Measurements from ENCODE around the gene DRD4. TPM values are rescaled to one million over a fixed set of nuclear protein-coding genes. Genes with fewer than 3 reads are reported as not detected.
A peak's percentile ranks its signal among the peaks of the same experiment; 100 is the strongest.

The DRD4 gene
- total and polyA plus RNA-seq, 2 of the 13 experiments (the other 11 are each of a cell fraction or from before 2014, with no cell fraction given): 0.09 to 0.13 TPM

GRCh38 chr11:587978-588380 lies 49.1 kb upstream of the DRD4 start (continued):
- TF ChIP-seq CBX5 (CRISPR knock-in tag; IDR thresholded peaks at IDR 0.05; ENCODE audit: borderline replicate concordance): peak; percentile 87; the same call in 1 of the 2 replicates
- no peak for TF ChIP-seq SIN3B (IDR thresholded peaks at IDR 0.05; ENCODE audit: low read length)
- TF ChIP-seq HDAC1 (CRISPR knock-in tag; IDR thresholded peaks at IDR 0.05): peak; percentile 80
- 0 out of 2 replicates have a peak, but pooled peaks have one; percentile 60 for TF ChIP-seq TRAFD1 (CRISPR knock-in tag; IDR thresholded peaks at IDR 0.05; ENCODE audit: borderline replicate concordance)
- TF ChIP-seq POLR2A (IDR thresholded peaks at IDR 0.05; ENCODE audit: insufficient read depth in 1 of 2, low read depth in 2 of 2, low read length in 2 of 2): 0 out of 4 replicates have a peak, but pooled peaks of 1 of the 2 experiments have one; percentile 21
- TF ChIP-seq GATAD1 (CRISPR knock-in tag; IDR thresholded peaks at IDR 0.05): peak; percentile 65
- TF ChIP-seq SIN3A (IDR thresholded peaks at IDR 0.05; ENCODE audit: borderline replicate concordance, low read depth, low read length): peak; percentile 40; the same call in 1 of the 2 replicates
- TF ChIP-seq ZNF614 (CRISPR knock-in tag; IDR thresholded peaks at IDR 0.05; ENCODE audit: borderline replicate concordance): 0 out of 2 replicates have a peak, but pooled peaks have one; percentile 54
- TF ChIP-seq MAFG (CRISPR knock-in tag; IDR thresholded peaks at IDR 0.05): no peak
- TF ChIP-seq, protein P1, sequence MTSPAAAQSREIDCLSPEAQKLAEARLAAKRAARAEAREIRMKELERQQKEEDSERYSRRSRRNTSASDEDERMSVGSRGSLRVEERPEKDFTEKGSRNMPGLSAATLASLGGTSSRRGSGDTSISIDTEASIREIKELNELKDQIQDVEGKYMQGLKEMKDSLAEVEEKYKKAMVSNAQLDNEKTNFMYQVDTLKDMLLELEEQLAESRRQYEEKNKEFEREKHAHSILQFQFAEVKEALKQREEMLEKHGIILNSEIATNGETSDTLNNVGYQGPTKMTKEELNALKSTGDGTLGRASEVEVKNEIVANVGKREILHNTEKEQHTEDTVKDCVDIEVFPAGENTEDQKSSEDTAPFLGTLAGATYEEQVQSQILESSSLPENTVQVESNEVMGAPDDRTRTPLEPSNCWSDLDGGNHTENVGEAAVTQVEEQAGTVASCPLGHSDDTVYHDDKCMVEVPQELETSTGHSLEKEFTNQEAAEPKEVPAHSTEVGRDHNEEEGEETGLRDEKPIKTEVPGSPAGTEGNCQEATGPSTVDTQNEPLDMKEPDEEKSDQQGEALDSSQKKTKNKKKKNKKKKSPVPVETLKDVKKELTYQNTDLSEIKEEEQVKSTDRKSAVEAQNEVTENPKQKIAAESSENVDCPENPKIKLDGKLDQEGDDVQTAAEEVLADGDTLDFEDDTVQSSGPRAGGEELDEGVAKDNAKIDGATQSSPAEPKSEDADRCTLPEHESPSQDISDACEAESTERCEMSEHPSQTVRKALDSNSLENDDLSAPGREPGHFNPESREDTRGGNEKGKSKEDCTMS (CRISPR knock-in tag; conservative IDR thresholded peaks at IDR 0.05): no peak
- TF ChIP-seq MLXIP (CRISPR knock-in tag; IDR thresholded peaks at IDR 0.05; ENCODE audit: borderline replicate concordance): no peak
- TF ChIP-seq ZNF589 (CRISPR knock-in tag; conservative IDR thresholded peaks at IDR 0.05): no peak
- TF ChIP-seq, protein P2, sequence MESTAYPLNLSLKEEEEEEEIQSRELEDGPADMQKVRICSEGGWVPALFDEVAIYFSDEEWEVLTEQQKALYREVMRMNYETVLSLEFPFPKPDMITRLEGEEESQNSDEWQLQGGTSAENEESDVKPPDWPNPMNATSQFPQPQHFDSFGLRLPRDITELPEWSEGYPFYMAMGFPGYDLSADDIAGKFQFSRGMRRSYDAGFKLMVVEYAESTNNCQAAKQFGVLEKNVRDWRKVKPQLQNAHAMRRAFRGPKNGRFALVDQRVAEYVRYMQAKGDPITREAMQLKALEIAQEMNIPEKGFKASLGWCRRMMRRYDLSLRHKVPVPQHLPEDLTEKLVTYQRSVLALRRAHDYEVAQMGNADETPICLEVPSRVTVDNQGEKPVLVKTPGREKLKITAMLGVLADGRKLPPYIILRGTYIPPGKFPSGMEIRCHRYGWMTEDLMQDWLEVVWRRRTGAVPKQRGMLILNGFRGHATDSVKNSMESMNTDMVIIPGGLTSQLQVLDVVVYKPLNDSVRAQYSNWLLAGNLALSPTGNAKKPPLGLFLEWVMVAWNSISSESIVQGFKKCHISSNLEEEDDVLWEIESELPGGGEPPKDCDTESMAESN (CRISPR knock-in tag; conservative IDR thresholded peaks at IDR 0.05): no peak
- no peak for TF ChIP-seq ZBTB46 (CRISPR knock-in tag; IDR thresholded peaks at IDR 0.05; ENCODE audit: borderline replicate concordance)
- TF ChIP-seq CBX2 (IDR thresholded peaks at IDR 0.05; ENCODE audit: low read depth, low read length): no peak
- no peak for TF ChIP-seq CBX2 (CRISPR knock-in tag; IDR thresholded peaks at IDR 0.05; ENCODE audit: low read depth)
- TF ChIP-seq ZNF17 (CRISPR knock-in tag; IDR thresholded peaks at IDR 0.05): no peak
- no peak for TF ChIP-seq PLSCR1 (CRISPR knock-in tag; IDR thresholded peaks at IDR 0.05; ENCODE audit: borderline replicate concordance)
- TF ChIP-seq MED1 (CRISPR knock-in tag; IDR thresholded peaks at IDR 0.05): peak; percentile 87

Data from HepG2 (cell line).